Heart left ventricle (tissue), 13 donors: ENCODE data around the gene NMNAT3.

ENCODE experiments used
- POLR2A ChIP-seq, 2 donors: fragments of 450-650 bp; IDR thresholded peaks; one replicate each; pipeline ENCODE4 v1.6.1; 2017; ENCODE audit warnings: antibody characterized with exemption in 2 of 2, mild to moderate bottlenecking in 2 of 2, moderate library complexity in 2 of 2
- TF ChIP-seq, protein P1 (sequence below), 12 donors: fragments of 200-600 bp; sonication (generic) in 4 of 12; IDR thresholded peaks; one replicate each; pipeline versions ENCODE4 v1.5.0 to v1.8.0; 2018 to 2022; ENCODE audit warnings: antibody characterized with exemption in 12 of 12, mild to moderate bottlenecking in 5 of 12
- donor health status: ischemic (EF 13 %, LVEDD 7.1; RV severe dilation, severe dysfunction).
- donor health status: DM: no; HTN: yes; CAD: no.
- donor health status: DM: no; HTN: no; CAD: no.
- donor health status: ischemic (EF 25% LVEDD 6.9; RV normal size, moderate dysfunction).
- donor health status: ischemic (EF 25% LVEDD 5.7; RV mildly dilated, moderate dysfunction).
- donor health status: ischemic (EF 35%, LVEDD 5.7; RV mildly dilated, moderate dysfunction).
- donor health status: nonischemic (EF 11% LVEDD 7.7; RV severe dilation, severe dysfunction).
- donor health status: DM: yes; HTN: yes; CAD: no.
- donor health status: PGD.
- donor health status: ischemic (EF 29% LVEDD 5.4; RV normal size, mild dysfunction).
- donor health status: nonischemic (EF 23%, LVEDD 6.1; RV moderate dilation, normal function).

DNA sequence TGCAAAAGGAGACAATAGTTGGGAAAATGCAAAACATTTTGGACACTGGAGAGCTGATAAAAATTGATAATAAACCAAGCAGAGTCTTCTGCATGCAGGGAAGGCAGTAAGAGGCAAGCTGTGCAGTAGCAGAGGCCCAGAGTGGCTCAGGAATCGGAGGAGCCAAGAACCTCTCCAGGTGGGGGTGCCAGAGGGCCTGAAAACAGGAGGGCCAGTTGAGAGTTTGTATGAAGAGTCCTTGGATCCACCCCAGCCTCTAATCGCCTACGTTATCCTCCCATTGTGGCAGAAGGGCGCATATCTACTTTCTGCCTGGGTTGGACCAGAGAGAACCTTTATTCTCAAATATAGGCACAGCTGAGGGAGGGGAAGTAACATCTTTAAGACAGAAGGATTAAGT is 89.3 kb downstream of the NMNAT3 start:
- TF ChIP-seq, protein P1, sequence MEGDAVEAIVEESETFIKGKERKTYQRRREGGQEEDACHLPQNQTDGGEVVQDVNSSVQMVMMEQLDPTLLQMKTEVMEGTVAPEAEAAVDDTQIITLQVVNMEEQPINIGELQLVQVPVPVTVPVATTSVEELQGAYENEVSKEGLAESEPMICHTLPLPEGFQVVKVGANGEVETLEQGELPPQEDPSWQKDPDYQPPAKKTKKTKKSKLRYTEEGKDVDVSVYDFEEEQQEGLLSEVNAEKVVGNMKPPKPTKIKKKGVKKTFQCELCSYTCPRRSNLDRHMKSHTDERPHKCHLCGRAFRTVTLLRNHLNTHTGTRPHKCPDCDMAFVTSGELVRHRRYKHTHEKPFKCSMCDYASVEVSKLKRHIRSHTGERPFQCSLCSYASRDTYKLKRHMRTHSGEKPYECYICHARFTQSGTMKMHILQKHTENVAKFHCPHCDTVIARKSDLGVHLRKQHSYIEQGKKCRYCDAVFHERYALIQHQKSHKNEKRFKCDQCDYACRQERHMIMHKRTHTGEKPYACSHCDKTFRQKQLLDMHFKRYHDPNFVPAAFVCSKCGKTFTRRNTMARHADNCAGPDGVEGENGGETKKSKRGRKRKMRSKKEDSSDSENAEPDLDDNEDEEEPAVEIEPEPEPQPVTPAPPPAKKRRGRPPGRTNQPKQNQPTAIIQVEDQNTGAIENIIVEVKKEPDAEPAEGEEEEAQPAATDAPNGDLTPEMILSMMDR (IDR thresholded peaks at IDR 0.05) = peak in 9 of 12 donors; percentile 2 to 43 (median 24)
- TF ChIP-seq POLR2A (IDR thresholded peaks at IDR 0.05) = no peak
